HepG2 (cell line): ENCODE results near the gene HTR4.

ENCODE experiments used
- SALL2 ChIP-seq: sonication (generic); formaldehyde crosslinking; IDR thresholded peaks from 2 replicates; pipeline ENCODE4 v1.8.1; 2023; ENCODE audit warnings: mild to moderate bottlenecking, missing genetic modification reagents, inconsistent platforms
- TCF7L2 ChIP-seq: IDR thresholded peaks from 2 replicates; pipeline ENCODE4 v1.6.1; 2011; ENCODE audit warnings: mild to moderate bottlenecking, low read depth, low read length, moderate library complexity
- ZFP41 ChIP-seq: sonication (generic); formaldehyde crosslinking; IDR thresholded peaks from 2 replicates; pipeline ENCODE4 v1.4.0; 2020; ENCODE audit warnings: mild to moderate bottlenecking, missing genetic modification reagents, borderline replicate concordance
- ZNF510 ChIP-seq: sonication (generic); formaldehyde crosslinking; IDR thresholded peaks from 2 replicates; pipeline ENCODE4 v1.4.0; 2020; ENCODE audit warnings: low read depth, mild to moderate bottlenecking, missing genetic modification reagents
- ZSCAN20 ChIP-seq: sonication (generic); formaldehyde crosslinking; IDR thresholded peaks from 2 replicates; pipeline ENCODE4 v1.4.0; 2020; ENCODE audit warnings: missing genetic modification reagents, mild to moderate bottlenecking, borderline replicate concordance
- TF ChIP-seq, protein P1 (sequence below): sonication (generic); formaldehyde crosslinking; IDR thresholded peaks from 2 replicates; pipeline ENCODE4 v1.5.0; 2020; ENCODE audit warnings: mild to moderate bottlenecking, missing genetic modification reagents, moderate library complexity
- TF ChIP-seq, protein P2 (sequence below), 2 experiments: sonication (generic) in 1 of 2; formaldehyde crosslinking in 1 of 2; IDR thresholded peaks; 2 replicates each; pipeline versions ENCODE4 v1.4.0 to v1.6.1; 2018 to 2020; ENCODE audit warnings: missing genetic modification reagents in 2 of 2, borderline replicate concordance in 1 of 2, low read depth in 1 of 2, mild to moderate bottlenecking in 1 of 2, missing biosample characterization in 1 of 2

DNA sequence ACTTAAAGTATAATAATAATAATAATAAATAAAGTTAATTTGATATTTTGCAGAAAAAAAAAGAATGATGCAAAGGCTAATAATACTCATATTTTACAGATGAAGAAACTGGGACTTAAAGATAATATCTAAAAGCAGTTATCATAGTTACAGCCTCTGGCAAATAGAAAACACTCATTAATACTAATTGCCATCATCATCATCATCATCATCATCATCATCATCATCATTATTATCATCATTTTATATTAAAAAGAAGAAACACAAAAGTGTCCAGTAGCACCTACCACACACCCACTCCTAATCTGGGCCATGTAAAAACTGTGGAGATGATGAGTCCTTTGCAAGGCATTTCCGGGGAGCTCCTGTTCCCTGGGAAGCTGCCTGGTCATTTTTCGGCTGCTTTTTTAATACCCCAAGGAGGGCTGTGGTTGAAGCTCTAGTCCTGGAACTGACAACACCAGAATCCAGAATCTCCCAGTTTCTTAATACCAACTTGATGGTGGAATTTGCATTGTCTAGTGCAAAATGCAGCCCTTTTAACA, 70.8 kb downstream of the HTR4 start:
- TF ChIP-seq TCF7L2 (no peak), ZFP41 (CRISPR knock-in tag) (no peak), ZNF510 (CRISPR knock-in tag) (no peak), ZSCAN20 (no peak), SALL2 (no peak)
- TF ChIP-seq, protein P1, sequence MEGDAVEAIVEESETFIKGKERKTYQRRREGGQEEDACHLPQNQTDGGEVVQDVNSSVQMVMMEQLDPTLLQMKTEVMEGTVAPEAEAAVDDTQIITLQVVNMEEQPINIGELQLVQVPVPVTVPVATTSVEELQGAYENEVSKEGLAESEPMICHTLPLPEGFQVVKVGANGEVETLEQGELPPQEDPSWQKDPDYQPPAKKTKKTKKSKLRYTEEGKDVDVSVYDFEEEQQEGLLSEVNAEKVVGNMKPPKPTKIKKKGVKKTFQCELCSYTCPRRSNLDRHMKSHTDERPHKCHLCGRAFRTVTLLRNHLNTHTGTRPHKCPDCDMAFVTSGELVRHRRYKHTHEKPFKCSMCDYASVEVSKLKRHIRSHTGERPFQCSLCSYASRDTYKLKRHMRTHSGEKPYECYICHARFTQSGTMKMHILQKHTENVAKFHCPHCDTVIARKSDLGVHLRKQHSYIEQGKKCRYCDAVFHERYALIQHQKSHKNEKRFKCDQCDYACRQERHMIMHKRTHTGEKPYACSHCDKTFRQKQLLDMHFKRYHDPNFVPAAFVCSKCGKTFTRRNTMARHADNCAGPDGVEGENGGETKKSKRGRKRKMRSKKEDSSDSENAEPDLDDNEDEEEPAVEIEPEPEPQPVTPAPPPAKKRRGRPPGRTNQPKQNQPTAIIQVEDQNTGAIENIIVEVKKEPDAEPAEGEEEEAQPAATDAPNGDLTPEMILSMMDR (CRISPR knock-in tag), result no peak
- TF ChIP-seq, protein P2, sequence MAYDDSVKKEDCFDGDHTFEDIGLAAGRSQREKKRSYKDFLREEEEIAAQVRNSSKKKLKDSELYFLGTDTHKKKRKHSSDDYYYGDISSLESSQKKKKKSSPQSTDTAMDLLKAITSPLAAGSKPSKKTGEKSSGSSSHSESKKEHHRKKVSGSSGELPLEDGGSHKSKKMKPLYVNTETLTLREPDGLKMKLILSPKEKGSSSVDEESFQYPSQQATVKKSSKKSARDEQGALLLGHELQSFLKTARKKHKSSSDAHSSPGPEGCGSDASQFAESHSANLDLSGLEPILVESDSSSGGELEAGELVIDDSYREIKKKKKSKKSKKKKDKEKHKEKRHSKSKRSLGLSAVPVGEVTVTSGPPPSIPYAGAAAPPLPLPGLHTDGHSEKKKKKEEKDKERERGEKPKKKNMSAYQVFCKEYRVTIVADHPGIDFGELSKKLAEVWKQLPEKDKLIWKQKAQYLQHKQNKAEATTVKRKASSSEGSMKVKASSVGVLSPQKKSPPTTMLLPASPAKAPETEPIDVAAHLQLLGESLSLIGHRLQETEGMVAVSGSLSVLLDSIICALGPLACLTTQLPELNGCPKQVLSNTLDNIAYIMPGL (CRISPR knock-in tag; IDR thresholded peaks at IDR 0.05; ENCODE audit: borderline replicate concordance in 1 of 2, low read depth in 1 of 2), result no peak
